ENCODE measurements around the gene IFIH1. TPM values are rescaled to one million over a fixed set of nuclear protein-coding genes. Genes with fewer than 3 reads are reported as not detected.
A peak's percentile ranks its signal among the peaks of the same experiment; 100 is the strongest.

IFIH1 gene
- total and polyA plus RNA-seq, 7 donors: 8.8 to 16.0 (median 11.2) TPM

- Histone ChIP-seq H3K4me3 (no peak overlapping the region), H3K4me1 (no peaks in the 10 kb centered on the region), H3K27ac (no peak overlapping the region), H3K36me3 (no peaks in the 10 kb centered on the region), H3K27me3 (no peaks in the 10 kb centered on the region), H3K9me3 (no peaks in the 10 kb centered on the region)
- TF ChIP-seq CTCF (IDR thresholded peaks at IDR 0.05) (peak in 1 of 4 experiments; percentile 11), POLR2A (IDR thresholded peaks at IDR 0.05) (no peak)
- WGBS, 2 donors: 68 to 69% methylated on average over 5 of the region's 5 CpGs
- intact Hi-C loops (cut with DNase I): no loop called here
- DNase-seq: no peak
Measured at GRCh38 chr2:162327134-162327769, 8.8 kb upstream of the IFIH1 start.

- Histone ChIP-seq H3K9me3 (no peaks in the 10 kb centered on the region), H3K27me3 (no peaks in the 10 kb centered on the region), H3K36me3 (no peaks in the 10 kb centered on the region), H3K4me3 (no peak overlapping the region), H3K27ac (no peak overlapping the region), H3K4me1 (peaks cover 0 to under 1% (median 0%) of the 10 kb centered on the region in 4 donors)
- WGBS, 2 donors: 18 to 78% methylated on average over 1 of the region's 1 CpG
- TF ChIP-seq POLR2AphosphoS5 (IDR thresholded peaks at IDR 0.05) (no peak), EP300 (IDR thresholded peaks at IDR 0.05) (no peak), POLR2A (IDR thresholded peaks at IDR 0.05) (no peak), CTCF (IDR thresholded peaks at IDR 0.05) (no peak)
- DNase-seq: no peak
- intact Hi-C loops (cut with DNase I): no loop called here
Measured at GRCh38 chr2:162324953-162325352, 6.5 kb upstream of the IFIH1 start.

DNA sequence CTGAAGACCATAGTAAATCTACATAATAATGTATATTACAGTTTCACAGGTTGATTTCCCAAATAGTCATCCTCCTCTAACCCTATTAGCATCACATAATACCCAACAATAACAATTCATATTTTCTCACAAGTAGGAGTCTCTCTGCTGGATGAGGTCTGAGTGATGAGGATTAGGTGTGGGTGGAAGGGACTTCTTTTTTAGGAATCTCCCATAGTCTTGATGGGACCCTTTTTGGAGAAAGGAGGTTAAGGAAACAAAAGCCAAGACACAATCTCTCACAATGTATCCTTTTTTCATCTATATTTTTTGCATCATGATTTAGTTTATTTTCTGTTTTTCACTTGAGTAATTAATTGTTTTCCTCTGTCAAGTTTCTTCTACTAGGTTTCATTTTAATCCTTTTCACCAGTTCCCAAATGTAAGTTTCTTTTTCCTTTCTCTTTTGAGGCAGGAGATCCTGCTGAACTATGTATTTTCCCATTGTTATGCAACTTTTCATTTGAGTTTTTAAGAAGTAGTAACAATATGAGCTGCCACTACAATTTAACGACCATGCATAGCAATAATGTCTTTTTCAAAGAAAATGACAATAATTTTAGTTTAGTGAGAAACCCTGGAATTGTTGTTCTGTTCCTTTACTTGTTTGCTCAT is 2.5 kb upstream of the IFIH1 start:
- H3K27me3 ChIP-seq: no peaks in the 10 kb centered on the region
- H3K27ac ChIP-seq: no peak overlapping the region
- H3K4me3 ChIP-seq: no peak overlapping the region
- H3K4me1 ChIP-seq: peaks cover 0 to 22% (median 12%) of the 10 kb centered on the region in 4 donors
- intact Hi-C loops (cut with DNase I): no loop called here
- TF ChIP-seq POLR2A (IDR thresholded peaks at IDR 0.05): no peak
- TF ChIP-seq EP300 (IDR thresholded peaks at IDR 0.05): no peak
- TF ChIP-seq CTCF (IDR thresholded peaks at IDR 0.05): no peak
- no peak for TF ChIP-seq POLR2AphosphoS5 (IDR thresholded peaks at IDR 0.05)
- H3K9me3 ChIP-seq: no peaks in the 10 kb centered on the region
- WGBS, 2 donors: 62 to 75% methylated on average over 1 of the region's 1 CpG
- no peaks in the 10 kb centered on the region for H3K36me3 ChIP-seq
- no peak for DNase-seq

- Histone ChIP-seq H3K9me3 (no peaks in the 10 kb centered on the region), H3K4me1 (peaks cover 0 to 22% (median 12%) of the 10 kb centered on the region in 4 donors), H3K36me3 (no peaks in the 10 kb centered on the region), H3K27me3 (no peaks in the 10 kb centered on the region), H3K4me3 (peak overlapping the region; percentile 65 to 93 (median 82)), H3K27ac (peak overlapping the region; percentile 77 to 87 (median 80))
- no peak for DNase-seq
- TF ChIP-seq POLR2AphosphoS5 (IDR thresholded peaks at IDR 0.05) (no peak), CTCF (IDR thresholded peaks at IDR 0.05) (no peak), POLR2A (IDR thresholded peaks at IDR 0.05) (no peak), EP300 (IDR thresholded peaks at IDR 0.05) (no peak)
- WGBS, 2 donors: 1 to 7% methylated on average over 16 of the region's 16 CpGs
- intact Hi-C loops (cut with DNase I): no loop called here
Measured at GRCh38 chr2:162317861-162318327, 590 bp downstream of the IFIH1 start.
